HG03571 (cell line): ENCODE results near the gene SPC24.
"Not testable (repeated sequence)": the region's sequence is repeated elsewhere in the genome, so short reads cannot be mapped to it uniquely, and the experiment has no call there.

Experiments used
- ATAC-seq: cut with Tn5 transposase; IDR thresholded peaks from one replicate; pipeline ENCODE4 v1.9.1; 2021; ENCODE audit not compliant: unreplicated experiment

Gene SPC24

DNA sequence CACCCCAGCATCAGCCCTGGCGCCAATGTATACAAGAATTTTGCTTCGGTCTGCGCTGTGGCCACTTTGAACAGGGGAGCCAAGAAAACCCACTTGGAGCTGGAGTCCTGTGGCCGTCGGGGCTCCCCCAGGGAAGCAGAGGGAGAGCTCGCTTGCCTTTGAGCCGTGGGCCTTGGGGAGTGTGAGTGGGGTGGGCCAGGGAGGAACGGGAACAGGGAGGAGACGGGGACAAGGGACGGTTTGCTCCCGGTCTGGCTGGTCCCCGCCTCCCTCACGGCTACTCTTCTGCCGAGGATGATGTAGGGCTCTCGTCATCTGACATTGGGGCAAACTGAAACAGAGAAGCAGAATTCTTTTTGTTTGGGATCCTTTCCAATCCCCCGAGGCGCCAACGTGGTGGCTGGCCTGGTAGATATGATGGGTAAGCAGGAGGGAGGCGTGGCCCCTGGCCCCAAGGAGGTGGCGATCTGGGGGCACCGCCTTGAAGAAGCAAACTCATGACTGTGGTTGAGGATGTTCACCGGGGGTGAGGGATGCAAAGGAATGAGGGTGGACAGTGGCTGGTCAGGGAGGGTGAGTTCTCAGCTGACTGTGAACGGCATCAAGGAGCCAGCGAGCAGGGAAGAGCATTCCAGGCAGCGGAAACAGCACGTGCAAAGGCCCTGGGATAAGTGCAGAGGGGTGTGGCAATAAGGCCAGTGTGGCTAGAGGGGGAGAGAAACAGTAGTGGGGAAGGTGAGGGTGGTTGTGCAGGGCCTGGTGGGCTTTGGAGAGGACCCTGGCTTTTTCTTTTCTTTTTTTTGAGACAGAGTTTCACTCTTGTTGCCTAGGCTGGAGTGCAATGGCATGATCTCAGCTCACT lies 10.9 kb upstream of the SPC24 start:
- no peak for ATAC-seq

GRCh38 chr19:11165486-11166030 lies 10.0 kb upstream of the SPC24 start:
- no peak for ATAC-seq

- ATAC-seq, result no peak
These were observed 9.4 kb upstream of the SPC24 start for GRCh38 chr19:11164879-11165406.

- no peak for ATAC-seq
These were observed 8.7 kb upstream of the SPC24 start for GRCh38 chr19:11164296-11164695.

DNA sequence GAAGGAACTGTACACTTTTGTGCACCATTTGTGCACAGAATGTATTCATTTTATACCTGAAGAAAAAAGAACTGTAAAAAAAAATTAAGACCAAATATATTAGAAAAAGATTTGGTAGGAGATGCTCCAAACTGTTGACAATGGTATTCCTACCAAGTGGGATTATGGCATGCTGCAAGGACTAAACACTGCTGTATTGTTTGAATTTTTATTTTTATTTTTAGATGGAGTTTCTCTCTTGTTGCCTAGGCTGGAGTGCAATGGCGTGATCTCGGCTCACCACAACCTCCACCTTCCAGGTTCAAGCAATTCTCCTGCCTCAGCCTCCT lies 4.8 kb upstream of the SPC24 start:
- ATAC-seq, result not testable (repeated sequence)

DNA sequence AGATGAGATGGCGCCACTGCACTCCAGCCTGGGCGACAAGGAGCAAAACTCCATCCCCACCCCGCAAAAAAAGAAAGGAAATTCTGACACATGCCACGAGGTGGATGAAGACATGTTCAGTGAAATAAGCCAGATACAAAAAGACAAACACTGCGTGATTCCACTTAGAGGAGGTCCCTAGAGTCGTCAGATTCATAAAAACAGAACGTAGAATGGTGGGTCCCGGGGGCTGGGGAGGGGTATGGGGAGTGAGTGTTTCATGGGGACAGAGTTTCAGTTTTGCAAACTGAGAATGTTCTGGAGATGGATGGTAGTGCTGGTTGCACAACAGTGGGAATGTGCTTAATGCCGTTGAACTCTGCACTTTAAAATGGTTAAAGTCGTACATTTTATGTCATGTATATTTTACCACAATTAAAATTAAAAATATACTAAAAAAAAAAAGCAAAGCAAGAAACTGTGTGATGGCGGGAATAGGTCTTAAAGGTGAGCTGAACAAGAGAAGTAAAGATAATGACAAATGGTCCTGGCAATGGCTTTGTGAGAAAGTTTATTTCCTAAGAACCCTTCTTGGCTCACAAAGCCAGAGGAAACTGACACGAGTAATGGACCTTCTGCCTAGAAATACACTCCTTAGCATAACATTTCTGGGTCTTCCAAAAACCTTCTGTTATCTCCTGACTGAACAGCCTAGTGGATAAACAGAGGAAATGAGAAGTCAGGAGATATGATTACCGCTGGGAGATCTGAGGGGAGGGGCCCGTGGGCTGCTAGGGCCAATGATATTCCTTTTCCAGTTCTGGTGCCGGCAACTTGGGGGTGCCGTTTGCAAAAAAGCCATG lies 4.2 kb upstream of the SPC24 start:
- ATAC-seq, result no peak

DNA sequence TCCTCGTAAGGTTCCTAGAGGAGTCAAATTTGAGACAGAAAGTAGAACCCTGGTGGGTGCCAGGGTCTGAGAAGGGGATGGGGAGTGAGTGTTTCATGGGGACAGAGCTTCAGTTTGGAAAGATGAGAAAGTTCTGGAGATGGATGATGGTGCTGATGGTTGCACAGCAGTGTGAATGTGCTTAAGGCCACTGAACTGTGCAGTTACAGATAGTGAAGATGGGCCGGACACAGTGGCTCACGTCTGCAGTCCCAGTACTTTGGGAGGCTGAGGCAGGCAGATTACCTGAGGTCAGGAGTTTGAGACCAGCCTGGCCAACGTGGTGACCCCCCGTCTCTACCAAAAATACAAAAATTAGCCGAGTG lies 917 bp downstream of the SPC24 start:
- ATAC-seq, result no peak

GRCh38 chr19:11152318-11153062 lies 3.1 kb downstream of the SPC24 start:
- ATAC-seq, result no peak

DNA sequence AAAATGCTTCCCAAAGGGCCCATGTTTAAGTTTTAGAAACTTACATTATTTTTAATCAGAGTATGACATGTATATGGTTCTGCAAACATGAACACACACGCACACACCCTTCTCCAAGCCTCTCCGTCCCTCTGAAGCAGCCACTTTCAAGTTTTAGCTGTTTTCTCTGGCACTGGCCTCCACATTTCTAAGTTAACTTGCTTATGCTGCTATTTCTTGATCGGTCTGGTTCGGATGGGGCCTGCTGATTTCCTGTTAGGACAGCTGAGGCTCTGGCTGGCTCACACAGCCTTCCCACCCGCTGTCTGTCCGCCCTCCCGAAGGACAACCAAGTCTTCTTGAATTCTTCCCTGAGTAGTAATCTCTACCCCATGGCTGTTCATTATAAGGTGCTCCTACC lies 4.4 kb downstream of the SPC24 start:
- no peak for ATAC-seq

- ATAC-seq, result no peak
These were observed 7.6 kb downstream of the SPC24 start for GRCh38 chr19:11148001-11148400.

- ATAC-seq, result no peak
These were observed 10.1 kb downstream of the SPC24 start for GRCh38 chr19:11145536-11145924.

GRCh38 chr19:11142528-11143171 lies 12.9 kb downstream of the SPC24 start:
- no peak for ATAC-seq

GRCh38 chr19:11141937-11142527 lies 13.6 kb downstream of the SPC24 start:
- no peak for ATAC-seq

DNA sequence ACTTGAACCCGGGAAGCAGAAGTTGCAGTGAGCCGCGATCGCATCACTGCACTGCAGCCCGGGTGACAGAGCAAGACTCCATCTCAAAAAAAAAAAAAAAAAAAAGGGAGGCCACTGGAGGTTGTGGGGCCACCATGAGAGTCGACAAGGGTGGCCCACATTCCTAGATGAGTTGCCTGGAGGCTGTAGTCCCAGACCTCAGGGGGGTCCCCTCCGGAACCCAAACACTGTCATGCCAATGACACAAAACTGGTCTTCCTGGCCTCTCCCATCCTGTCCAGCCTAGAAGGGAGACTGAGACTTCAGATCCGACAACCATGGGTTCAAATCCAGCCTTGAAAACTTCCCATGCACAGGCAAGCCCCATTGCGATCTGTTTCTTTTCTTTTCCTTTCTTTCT lies 14.7 kb downstream of the SPC24 start:
- ATAC-seq, result no peak

DNA sequence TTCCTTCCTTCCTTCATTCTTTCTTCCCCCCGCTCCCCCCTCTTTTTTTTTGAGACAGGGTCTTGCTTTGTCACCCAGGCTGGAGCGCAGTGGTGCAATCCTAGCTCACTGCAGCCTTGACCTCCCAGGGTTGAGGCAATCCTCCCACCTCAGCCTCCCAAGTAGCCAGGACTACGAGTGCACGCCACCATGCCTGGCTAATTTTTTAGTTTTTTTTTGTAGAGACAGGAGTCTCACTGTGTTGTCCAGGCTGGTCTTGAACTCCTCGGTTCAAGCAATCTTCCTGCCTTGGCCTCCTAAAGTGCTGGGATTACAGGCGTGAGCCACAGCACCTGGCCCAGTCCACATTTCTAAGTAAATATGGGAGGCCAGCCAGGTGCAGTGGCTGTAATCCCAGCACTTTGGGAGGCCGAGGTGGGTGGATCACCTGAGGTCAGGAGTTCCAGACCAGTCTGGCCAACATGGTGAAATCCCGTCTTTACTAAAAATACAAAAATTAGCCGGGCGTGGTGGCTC lies 15.5 kb downstream of the SPC24 start:
- ATAC-seq, result not testable (repeated sequence)

DNA sequence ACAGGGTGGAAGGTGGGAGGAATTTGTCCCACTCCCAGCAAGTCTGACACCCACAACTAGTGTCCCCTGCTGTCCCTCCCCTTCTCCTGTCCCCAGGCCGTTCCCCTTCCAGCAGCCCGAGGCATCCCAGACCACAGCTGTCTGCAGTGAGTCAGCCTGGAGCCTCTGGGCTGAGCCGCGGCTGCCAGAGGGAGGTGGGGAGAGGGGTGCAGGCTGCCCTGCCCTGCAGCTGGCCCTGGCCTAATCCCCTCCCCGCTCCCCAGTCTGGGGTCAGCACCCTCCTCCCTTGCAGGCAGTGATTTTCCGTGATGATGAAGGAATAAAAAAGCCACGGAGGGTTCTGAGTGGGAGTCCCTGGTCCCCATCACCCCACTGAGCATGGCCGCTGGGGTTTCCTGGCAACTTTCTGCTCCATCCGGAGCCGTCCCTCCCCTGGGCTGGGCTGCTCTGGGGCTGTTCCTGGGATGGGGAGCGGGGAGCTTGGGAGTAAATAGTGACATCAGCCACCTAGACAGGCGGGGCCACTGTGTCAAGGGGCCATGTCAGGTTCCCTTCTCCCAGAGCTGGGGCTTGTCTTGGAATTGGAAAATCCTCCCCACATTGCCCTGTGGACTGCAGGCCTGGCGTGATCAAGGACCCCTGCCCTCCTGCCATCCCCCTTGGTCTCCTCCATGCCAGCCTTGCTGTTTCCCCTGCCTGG lies 16.8 kb downstream of the SPC24 start:
- ATAC-seq, result no peak

- no peak for ATAC-seq
These were observed 17.8 kb downstream of the SPC24 start for GRCh38 chr19:11137542-11138384.

DNA sequence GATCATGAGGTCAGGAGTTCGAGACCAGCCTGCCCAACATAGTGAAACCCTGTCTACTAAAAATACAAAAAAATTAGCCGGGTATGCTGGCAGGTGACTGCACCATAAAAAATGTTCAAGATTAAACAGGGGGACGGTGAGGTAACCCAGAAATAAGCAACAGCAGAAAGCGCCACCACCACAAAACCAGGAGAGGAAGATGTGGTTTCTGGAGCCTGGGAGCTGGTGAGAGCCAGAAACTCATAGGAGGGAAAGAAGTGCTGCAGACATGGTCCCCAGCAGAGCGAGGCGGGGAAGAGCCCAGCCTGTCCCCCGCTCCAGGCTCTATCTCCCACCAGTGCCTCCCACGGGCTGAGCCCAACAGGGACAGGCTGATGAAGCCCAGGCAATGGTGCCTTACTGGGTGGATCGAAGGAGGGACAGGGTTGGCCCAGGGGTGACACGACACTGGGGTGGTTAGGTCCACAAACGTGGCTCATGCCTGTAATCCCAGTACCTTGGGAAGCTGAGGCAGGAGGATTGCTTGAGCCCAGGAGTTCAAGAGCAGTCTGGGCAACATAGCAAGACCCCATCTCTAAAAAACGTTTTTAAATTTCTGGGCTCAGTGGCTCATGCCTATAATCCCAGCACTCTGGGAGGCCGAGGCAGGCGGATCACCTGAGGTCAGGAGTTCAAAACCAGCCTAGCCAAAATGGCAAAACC lies 19.0 kb downstream of the SPC24 start:
- ATAC-seq, result no peak
